HEK293 (cell line): Measurements from ENCODE around the gene KMO.

Experiments
- KLF10 ChIP-seq: fragments of 450-650 bp; IDR thresholded peaks from 2 replicates; pipeline ENCODE4 v1.5.1; 2018; ENCODE audit warnings: missing biosample characterization, mild to moderate bottlenecking, missing genetic modification characterization
- YY1 ChIP-seq: fragments of 450-650 bp; formaldehyde crosslinking; IDR thresholded peaks from 2 replicates; pipeline ENCODE4 v1.5.1; 2018; ENCODE audit warnings: missing biosample characterization, missing genetic modification characterization
- ZNF175 ChIP-seq: fragments of 450-650 bp; formaldehyde crosslinking; IDR thresholded peaks from 2 replicates; pipeline ENCODE4 v1.5.1; 2016; ENCODE audit warnings: missing biosample characterization, missing genetic modification characterization
- TF ChIP-seq, protein P1 (sequence below): fragments of 450-650 bp; formaldehyde crosslinking; IDR thresholded peaks from 2 replicates; pipeline ENCODE4 v1.5.1; 2016; ENCODE audit warnings: missing biosample characterization, missing genetic modification characterization
- TF ChIP-seq, protein P2 (sequence below): fragments of 450-650 bp; formaldehyde crosslinking; IDR thresholded peaks from 2 replicates; pipeline ENCODE4 v1.5.1; 2016; ENCODE audit warnings: missing biosample characterization, missing genetic modification characterization
- TF ChIP-seq, protein P3 (sequence below): fragments of 450-650 bp; formaldehyde crosslinking; IDR thresholded peaks from 2 replicates; pipeline ENCODE4 v1.5.1; 2016; ENCODE audit warnings: missing biosample characterization, missing genetic modification characterization

DNA sequence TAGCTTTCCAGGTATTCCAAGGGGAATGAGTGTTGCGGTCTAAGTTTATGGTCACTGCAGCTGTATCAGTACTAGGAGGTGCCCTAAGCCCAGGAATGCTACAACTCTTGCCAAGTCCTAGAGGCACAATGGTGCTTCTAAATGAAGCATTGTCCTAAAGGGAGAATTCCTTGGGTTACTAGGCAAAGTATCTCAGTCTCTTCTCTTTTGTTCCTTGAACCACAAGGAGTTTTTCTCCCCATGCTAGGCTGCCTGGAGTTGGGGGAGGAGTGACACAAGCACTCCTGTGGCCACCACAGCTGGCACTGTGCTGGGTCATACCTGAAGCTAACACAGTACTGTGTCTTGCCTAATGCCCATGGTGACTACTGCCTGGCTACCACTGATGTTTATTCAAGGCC, 50.7 kb downstream of the KMO start:
- no peak for TF ChIP-seq YY1 (tag by site-specific recombination)
- TF ChIP-seq, protein P1, sequence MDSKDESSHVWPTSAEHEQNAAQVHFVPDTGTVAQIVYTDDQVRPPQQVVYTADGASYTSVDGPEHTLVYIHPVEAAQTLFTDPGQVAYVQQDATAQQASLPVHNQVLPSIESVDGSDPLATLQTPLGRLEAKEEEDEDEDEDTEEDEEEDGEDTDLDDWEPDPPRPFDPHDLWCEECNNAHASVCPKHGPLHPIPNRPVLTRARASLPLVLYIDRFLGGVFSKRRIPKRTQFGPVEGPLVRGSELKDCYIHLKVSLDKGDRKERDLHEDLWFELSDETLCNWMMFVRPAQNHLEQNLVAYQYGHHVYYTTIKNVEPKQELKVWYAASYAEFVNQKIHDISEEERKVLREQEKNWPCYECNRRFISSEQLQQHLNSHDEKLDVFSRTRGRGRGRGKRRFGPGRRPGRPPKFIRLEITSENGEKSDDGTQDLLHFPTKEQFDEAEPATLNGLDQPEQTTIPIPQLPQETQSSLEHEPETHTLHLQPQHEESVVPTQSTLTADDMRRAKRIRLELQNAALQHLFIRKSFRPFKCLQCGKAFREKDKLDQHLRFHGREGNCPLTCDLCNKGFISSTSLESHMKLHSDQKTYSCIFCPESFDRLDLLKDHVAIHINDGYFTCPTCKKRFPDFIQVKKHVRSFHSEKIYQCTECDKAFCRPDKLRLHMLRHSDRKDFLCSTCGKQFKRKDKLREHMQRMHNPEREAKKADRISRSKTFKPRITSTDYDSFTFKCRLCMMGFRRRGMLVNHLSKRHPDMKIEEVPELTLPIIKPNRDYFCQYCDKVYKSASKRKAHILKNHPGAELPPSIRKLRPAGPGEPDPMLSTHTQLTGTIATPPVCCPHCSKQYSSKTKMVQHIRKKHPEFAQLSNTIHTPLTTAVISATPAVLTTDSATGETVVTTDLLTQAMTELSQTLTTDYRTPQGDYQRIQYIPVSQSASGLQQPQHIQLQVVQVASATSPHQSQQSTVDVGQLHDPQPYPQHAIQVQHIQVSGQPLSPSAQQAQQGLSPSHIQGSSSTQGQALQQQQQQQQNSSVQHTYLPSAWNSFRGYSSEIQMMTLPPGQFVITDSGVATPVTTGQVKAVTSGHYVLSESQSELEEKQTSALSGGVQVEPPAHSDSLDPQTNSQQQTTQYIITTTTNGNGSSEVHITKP (tag by site-specific recombination): no peak
- no peak for TF ChIP-seq ZNF175 (tag by site-specific recombination)
- TF ChIP-seq, protein P2, sequence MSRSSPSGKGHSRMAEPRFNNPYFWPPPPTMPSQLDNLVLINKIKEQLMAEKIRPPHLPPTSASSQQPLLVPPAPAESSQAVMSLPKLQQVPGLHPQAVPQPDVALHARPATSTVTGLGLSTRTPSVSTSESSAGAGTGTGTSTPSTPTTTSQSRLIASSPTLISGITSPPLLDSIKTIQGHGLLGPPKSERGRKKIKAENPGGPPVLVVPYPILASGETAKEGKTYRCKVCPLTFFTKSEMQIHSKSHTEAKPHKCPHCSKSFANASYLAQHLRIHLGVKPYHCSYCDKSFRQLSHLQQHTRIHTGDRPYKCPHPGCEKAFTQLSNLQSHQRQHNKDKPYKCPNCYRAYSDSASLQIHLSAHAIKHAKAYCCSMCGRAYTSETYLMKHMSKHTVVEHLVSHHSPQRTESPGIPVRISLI (tag by site-specific recombination): no peak
- no peak for TF ChIP-seq KLF10 (tag by site-specific recombination)
- TF ChIP-seq, protein P3, sequence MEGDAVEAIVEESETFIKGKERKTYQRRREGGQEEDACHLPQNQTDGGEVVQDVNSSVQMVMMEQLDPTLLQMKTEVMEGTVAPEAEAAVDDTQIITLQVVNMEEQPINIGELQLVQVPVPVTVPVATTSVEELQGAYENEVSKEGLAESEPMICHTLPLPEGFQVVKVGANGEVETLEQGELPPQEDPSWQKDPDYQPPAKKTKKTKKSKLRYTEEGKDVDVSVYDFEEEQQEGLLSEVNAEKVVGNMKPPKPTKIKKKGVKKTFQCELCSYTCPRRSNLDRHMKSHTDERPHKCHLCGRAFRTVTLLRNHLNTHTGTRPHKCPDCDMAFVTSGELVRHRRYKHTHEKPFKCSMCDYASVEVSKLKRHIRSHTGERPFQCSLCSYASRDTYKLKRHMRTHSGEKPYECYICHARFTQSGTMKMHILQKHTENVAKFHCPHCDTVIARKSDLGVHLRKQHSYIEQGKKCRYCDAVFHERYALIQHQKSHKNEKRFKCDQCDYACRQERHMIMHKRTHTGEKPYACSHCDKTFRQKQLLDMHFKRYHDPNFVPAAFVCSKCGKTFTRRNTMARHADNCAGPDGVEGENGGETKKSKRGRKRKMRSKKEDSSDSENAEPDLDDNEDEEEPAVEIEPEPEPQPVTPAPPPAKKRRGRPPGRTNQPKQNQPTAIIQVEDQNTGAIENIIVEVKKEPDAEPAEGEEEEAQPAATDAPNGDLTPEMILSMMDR (tag by site-specific recombination): no peak
